Measurements from ENCODE around the gene BMP6. TPM values are rescaled to one million over a fixed set of nuclear protein-coding genes. Genes with fewer than 3 reads are reported as not detected.
"Not testable (repeated sequence)": the region's sequence is repeated elsewhere in the genome, so short reads cannot be mapped to it uniquely, and the experiment has no call there.

BMP6 gene
- total RNA-seq, 1 donor from 2014 or later, result 0.44 TPM

DNA sequence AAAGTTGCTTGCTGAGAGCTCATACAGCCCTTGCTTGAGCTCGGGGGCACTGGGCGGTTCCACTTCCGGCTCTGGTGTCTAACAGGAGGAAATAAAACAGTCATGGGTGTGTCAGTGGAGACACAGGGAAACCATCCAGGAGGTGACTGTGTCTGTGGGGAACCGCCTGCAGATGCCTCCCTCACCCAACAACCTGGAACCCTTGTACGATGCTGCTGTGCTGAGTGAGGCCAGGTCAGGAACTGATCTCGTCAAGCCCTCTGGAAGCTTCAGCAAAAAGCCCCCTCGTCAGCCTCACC, 169.2 kb downstream of the BMP6 start:
- peak overlapping the region; percentile 35 for H3K27ac Mint-ChIP-seq (ENCODE audit: unreplicated experiment)
- DNase-seq (ENCODE audit: low read depth, low spot score), result no peak
- H3K27me3 Mint-ChIP-seq (ENCODE audit: low read depth), result no peaks in the 10 kb centered on the region
- H3K9me3 Mint-ChIP-seq, result no peaks in the 10 kb centered on the region
- peaks cover 29% of the 10 kb centered on the region for H3K36me3 Mint-ChIP-seq (ENCODE audit: low read depth)
- TF ChIP-seq, protein P1, sequence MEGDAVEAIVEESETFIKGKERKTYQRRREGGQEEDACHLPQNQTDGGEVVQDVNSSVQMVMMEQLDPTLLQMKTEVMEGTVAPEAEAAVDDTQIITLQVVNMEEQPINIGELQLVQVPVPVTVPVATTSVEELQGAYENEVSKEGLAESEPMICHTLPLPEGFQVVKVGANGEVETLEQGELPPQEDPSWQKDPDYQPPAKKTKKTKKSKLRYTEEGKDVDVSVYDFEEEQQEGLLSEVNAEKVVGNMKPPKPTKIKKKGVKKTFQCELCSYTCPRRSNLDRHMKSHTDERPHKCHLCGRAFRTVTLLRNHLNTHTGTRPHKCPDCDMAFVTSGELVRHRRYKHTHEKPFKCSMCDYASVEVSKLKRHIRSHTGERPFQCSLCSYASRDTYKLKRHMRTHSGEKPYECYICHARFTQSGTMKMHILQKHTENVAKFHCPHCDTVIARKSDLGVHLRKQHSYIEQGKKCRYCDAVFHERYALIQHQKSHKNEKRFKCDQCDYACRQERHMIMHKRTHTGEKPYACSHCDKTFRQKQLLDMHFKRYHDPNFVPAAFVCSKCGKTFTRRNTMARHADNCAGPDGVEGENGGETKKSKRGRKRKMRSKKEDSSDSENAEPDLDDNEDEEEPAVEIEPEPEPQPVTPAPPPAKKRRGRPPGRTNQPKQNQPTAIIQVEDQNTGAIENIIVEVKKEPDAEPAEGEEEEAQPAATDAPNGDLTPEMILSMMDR (conservative IDR thresholded peaks at IDR 0.05), result no peak
- no peak overlapping the region for H3K4me3 Mint-ChIP-seq
- H3K4me1 Mint-ChIP-seq, result no peaks in the 10 kb centered on the region

DNA sequence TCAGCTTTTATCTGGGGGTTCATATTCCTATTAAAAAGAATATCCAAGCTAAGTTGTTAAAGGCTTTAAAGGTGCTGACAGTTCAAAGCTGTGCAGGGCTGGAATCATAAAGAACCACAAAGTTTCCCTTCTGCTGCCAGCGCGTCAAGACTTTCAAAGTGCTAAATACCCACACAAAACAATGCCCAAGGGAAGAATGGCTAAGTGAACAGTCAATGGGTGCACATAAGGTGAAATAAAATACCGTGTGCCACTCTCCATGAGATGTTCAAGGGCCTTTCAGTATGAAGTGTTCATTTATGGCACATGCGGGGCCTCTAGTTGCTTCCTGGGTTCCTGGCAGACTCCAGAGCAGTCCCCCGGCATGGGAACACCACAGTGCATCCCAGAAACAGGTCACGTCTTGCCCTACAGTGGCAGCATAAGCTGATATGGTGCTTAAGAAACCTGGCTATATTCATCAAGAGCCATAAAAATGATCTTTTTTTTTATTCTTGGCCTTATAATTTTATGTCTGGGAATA, 170.6 kb downstream of the BMP6 start:
- H3K9me3 Mint-ChIP-seq, result no peaks in the 10 kb centered on the region
- TF ChIP-seq, protein P1 (conservative IDR thresholded peaks at IDR 0.05), result no peak
- H3K27me3 Mint-ChIP-seq (ENCODE audit: low read depth), result no peaks in the 10 kb centered on the region
- no peak overlapping the region for H3K27ac Mint-ChIP-seq (ENCODE audit: unreplicated experiment)
- no peaks in the 10 kb centered on the region for H3K4me1 Mint-ChIP-seq
- DNase-seq (ENCODE audit: low read depth, low spot score), result no peak
- no peak overlapping the region for H3K4me3 Mint-ChIP-seq
- peaks cover 29% of the 10 kb centered on the region for H3K36me3 Mint-ChIP-seq (ENCODE audit: low read depth)

DNA sequence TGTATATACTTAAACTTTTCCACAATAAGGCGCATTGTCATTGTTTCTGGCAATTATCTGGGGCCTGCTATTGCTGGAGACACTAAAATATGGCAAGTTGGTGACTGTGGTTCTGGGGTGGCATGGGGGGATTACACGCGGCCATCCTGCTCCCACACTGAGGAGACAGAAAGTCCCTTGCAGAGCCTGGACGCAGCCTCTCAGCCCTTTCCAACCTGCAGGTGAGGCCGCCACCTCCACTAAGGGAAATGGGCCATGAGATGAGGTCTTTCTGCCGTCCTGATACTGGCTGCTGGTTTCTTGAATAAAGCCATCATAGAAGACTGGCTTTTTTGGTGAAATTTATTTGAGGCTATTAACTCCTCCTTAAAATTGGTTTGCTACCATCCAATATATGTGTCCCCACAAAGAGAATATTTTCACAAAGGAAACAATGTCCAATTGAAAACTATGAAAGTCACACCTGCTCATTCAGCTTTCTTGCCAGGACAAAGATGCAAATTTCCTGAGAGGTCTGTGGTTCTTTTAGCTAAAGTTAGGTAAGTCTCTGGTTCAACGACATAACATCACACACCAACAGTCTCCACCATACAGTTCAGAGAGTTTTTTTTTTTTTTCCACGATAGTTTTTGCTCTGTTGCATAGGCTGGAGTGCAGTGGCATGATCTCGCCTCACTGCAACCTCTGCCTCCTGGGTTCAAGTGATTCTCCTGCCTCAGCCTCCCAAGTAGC, 171.7 kb downstream of the BMP6 start:
- Mint-ChIP-seq H3K36me3 (ENCODE audit: low read depth) (peaks cover 27% of the 10 kb centered on the region), H3K9me3 (no peaks in the 10 kb centered on the region), H3K4me3 (no peak overlapping the region), H3K27me3 (ENCODE audit: low read depth) (no peaks in the 10 kb centered on the region), H3K27ac (ENCODE audit: unreplicated experiment) (no peak overlapping the region), H3K4me1 (no peaks in the 10 kb centered on the region)
- TF ChIP-seq, protein P1 (conservative IDR thresholded peaks at IDR 0.05), result no peak
- DNase-seq (ENCODE audit: low read depth, low spot score), result no peak

DNA sequence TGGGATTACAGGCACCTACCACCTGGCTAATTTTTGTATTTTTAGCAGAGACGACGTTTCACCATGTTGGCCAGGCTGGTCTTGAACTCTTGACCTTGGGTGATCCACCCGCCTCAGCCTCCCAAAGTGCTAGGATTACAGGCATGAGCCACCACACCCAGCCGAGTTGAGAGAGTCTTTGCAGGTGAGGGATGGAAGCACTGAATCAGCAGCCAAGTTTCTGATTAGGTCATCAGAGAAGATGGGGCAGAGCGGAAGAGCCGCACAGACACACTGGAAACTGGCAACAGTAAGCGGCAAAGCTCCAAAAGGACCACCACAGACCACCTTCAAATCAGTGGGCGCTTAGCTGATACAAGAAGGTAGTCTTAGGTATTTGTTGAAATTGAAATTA, 172.3 kb downstream of the BMP6 start:
- not testable (repeated sequence) for H3K27me3 Mint-ChIP-seq (ENCODE audit: low read depth); H3K4me3 Mint-ChIP-seq; DNase-seq (ENCODE audit: low read depth, low spot score); H3K27ac Mint-ChIP-seq (ENCODE audit: unreplicated experiment); H3K9me3 Mint-ChIP-seq; H3K4me1 Mint-ChIP-seq
- peaks cover 26% of the 10 kb centered on the region for H3K36me3 Mint-ChIP-seq (ENCODE audit: low read depth)

DNA sequence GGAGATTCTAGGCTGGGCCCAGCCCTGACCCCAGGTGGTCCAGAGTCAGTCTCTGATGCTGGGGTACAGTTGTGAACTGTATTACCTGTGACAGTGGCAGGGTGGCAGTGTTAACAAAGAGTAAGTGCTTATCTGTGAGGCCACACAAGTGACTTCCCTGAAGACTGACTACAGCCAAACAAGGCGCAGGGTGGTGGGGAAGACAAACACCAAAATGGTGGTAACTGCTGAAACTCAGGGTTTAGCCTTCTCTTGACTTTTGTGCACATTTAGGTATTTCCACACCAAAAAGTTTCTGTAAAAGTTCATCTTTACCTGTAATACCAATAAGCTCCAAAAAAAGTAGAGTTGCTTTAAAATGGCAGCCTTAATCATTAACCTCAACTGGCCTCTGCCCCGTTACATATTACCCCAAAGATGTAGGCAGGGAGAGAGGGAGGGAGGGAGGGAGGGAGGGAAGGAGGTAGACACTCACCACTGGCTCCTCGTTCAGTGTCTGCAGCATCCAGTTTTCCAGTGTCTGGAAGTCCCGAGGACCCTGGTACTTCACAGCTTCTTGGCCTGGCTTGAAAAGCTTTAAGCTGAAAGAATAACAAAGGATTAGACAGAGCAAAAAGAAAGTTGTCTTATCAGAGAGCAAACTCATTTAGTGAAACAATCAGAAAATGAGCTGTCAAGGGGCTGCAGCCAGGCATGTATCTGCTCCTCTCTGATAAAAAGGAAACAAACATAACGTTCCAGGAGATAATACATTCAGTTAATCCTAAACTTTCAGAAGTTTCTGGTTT, 173.4 kb downstream of the BMP6 start:
- DNase-seq (ENCODE audit: low read depth, low spot score), result no peak
- TF ChIP-seq, protein P1 (conservative IDR thresholded peaks at IDR 0.05), result no peak
- H3K36me3 Mint-ChIP-seq (ENCODE audit: low read depth), result peaks cover 19% of the 10 kb centered on the region
- no peak overlapping the region for H3K4me3 Mint-ChIP-seq
- no peaks in the 10 kb centered on the region for H3K9me3 Mint-ChIP-seq
- H3K27me3 Mint-ChIP-seq (ENCODE audit: low read depth), result no peaks in the 10 kb centered on the region
- no peak overlapping the region for H3K27ac Mint-ChIP-seq (ENCODE audit: unreplicated experiment)
- H3K4me1 Mint-ChIP-seq, result no peaks in the 10 kb centered on the region

DNA sequence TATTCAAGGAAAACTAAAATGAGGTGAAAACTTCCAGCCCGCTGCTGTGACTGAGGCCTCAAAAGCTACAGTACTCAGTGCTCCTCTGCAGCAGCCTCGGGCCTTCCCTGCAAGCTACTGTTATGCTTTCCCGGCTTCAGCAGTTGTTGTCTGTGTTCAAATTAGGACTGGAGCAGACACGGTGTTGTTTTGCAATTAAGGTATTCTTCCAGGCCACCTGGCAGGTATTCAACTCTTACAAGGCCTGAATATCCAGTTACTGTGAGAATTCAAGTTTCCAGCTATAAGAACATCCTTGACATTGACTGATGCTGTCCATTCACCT, 174.0 kb downstream of the BMP6 start:
- no peak overlapping the region for H3K4me3 Mint-ChIP-seq
- no peaks in the 10 kb centered on the region for H3K27me3 Mint-ChIP-seq (ENCODE audit: low read depth)
- TF ChIP-seq, protein P1 (conservative IDR thresholded peaks at IDR 0.05), result no peak
- H3K36me3 Mint-ChIP-seq (ENCODE audit: low read depth), result peaks cover 16% of the 10 kb centered on the region
- no peaks in the 10 kb centered on the region for H3K4me1 Mint-ChIP-seq
- no peak overlapping the region for H3K27ac Mint-ChIP-seq (ENCODE audit: unreplicated experiment)
- no peaks in the 10 kb centered on the region for H3K9me3 Mint-ChIP-seq
- DNase-seq (ENCODE audit: low read depth, low spot score), result no peak
